Endothelial cell of umbilical vein (primary cell): ENCODE measurements around the gene PRRX1. TPM values are rescaled to one million over a fixed set of nuclear protein-coding genes. Genes with fewer than 3 reads are reported as not detected.

Source experiments
- BruUV-seq: library from RNA; stranded (reverse); fragments of 400-500 nt; replicated peaks from 2 replicates; lab custom pipeline; 2021; lab: Mats Ljungman, UMichigan
- CTCF ChIA-PET: fragments of 300-600, 350-600 bp; sonication (Branson Sonifier 250); formaldehyde crosslinking; loops from one replicate; lab custom pipeline; 2021; ENCODE audit warnings: antibody characterized with exemption, inconsistent platforms; lab: Charles Lee
- POLR2A ChIA-PET: fragments of 300-600, 350-600 bp; sonication (Branson Sonifier 250); formaldehyde crosslinking; loops from one replicate; lab custom pipeline; 2021; ENCODE audit warnings: antibody characterized with exemption, inconsistent platforms; lab: Charles Lee
- DNase-seq: peaks from one replicate; pipeline ENCODE4 v3.0.0-alpha.2; 2011; ENCODE audit warnings: low read depth, low spot score
- FAIRE-seq: peaks from 2 replicates; lab custom pipeline; 2011; peaks lifted over from hg19 to GRCh38; lab: Jason Lieb, UNC
- H2AFZ ChIP-seq: 2 replicates; pipeline ENCODE4 v1.6.0; 2012; ENCODE audit warnings: low read depth, low read length, control low read depth, inconsistent platforms
- H3K27ac ChIP-seq: 2 replicates; pipeline ENCODE4 v1.5.1; 2011; ENCODE audit warnings: low read depth, mild to moderate bottlenecking, control low read depth, low read length, moderate library complexity; ENCODE audit not compliant: insufficient read depth
- H3K27me3 ChIP-seq, 2 experiments: 2 replicates each; pipeline versions ENCODE4 v1.6.0 to v1.6.1; 2011; ENCODE audit warnings: low read length in 2 of 2, mixed read lengths in 1 of 2; ENCODE audit not compliant: control insufficient read depth in 2 of 2, insufficient read depth in 2 of 2
- H3K36me3 ChIP-seq, 2 experiments: 2 replicates in 1 of 2; 3 replicates in 1 of 2; pipeline ENCODE4 v1.5.1; 2011; ENCODE audit warnings: low read length in 2 of 2, mild to moderate bottlenecking in 1 of 2, moderate library complexity in 1 of 2; ENCODE audit not compliant: control insufficient read depth in 2 of 2, insufficient read depth in 2 of 2; ENCODE audit errors: extremely low read depth in 1 of 2
- H3K4me1 ChIP-seq: 3 replicates; pipeline ENCODE4 v1.5.1; 2011; ENCODE audit warnings: mild to moderate bottlenecking, low read length; ENCODE audit not compliant: control insufficient read depth, insufficient read depth; ENCODE audit errors: extremely low read depth
- H3K4me2 ChIP-seq: 2 replicates; pipeline ENCODE4 v1.6.1; 2011; ENCODE audit warnings: low read length, control low read depth, mixed read lengths; ENCODE audit not compliant: insufficient read depth
- H3K4me3 ChIP-seq, 3 experiments: fragments of 200-600 bp in 1 of 3; sonication (generic), shearing (Covaris generic) in 1 of 3; replicated peaks in 1 of 3; 2 replicates each; pipeline ENCODE4 v1.5.1; 2011 to 2016; ENCODE audit warnings: control low read depth in 3 of 3, low read length in 3 of 3, mild to moderate bottlenecking in 2 of 3, inconsistent platforms in 1 of 3, low read depth in 1 of 3, moderate library complexity in 1 of 3; ENCODE audit not compliant: insufficient read depth in 1 of 3
- H3K79me2 ChIP-seq: 2 replicates; pipeline ENCODE4 v1.6.0; 2012; ENCODE audit warnings: low read length, inconsistent platforms; ENCODE audit not compliant: control insufficient read depth, insufficient read depth
- H3K9ac ChIP-seq: replicated peaks from 2 replicates; pipeline ENCODE3; 2011; ENCODE audit warnings: low read length, control low read depth; ENCODE audit not compliant: insufficient read depth; ENCODE audit errors: extremely low read depth
- H3K9me1 ChIP-seq: replicated peaks from 3 replicates; pipeline ENCODE4 v1.6.0; 2011; ENCODE audit warnings: mild to moderate bottlenecking, low read length; ENCODE audit not compliant: control insufficient read depth, insufficient read depth; ENCODE audit errors: extremely low read depth
- H3K9me3 ChIP-seq: replicated peaks from 2 replicates; pipeline ENCODE4 v1.5.1; 2012; ENCODE audit warnings: low read length, inconsistent platforms; ENCODE audit not compliant: control insufficient read depth, insufficient read depth
- H4K20me1 ChIP-seq: replicated peaks from 2 replicates; pipeline ENCODE3; 2011; ENCODE audit warnings: mild to moderate bottlenecking, low read length; ENCODE audit not compliant: control insufficient read depth, insufficient read depth; ENCODE audit errors: extremely low read depth
- CTCF ChIP-seq, 2 donors: IDR thresholded peaks; 1 replicate in 1 of 2; 2 replicates in 1 of 2; pipeline ENCODE4 v1.5.1; 2011; ENCODE audit warnings: low read length in 2 of 2, mild to moderate bottlenecking in 2 of 2, moderate library complexity in 2 of 2, control low read depth in 1 of 2, inconsistent platforms in 1 of 2, low read depth in 1 of 2; ENCODE audit not compliant: insufficient read depth in 1 of 2; ENCODE audit errors: extremely low read depth in 1 of 2
- EZH2 ChIP-seq: IDR thresholded peaks from 2 replicates; pipeline ENCODE4 v1.6.1; 2012; ENCODE audit warnings: borderline replicate concordance, low read depth, mild to moderate bottlenecking, moderate library complexity, low read length, inconsistent platforms; ENCODE audit not compliant: severe bottlenecking
- FOS ChIP-seq: IDR thresholded peaks from 2 replicates; pipeline ENCODE4 v1.6.1; 2011; ENCODE audit warnings: mild to moderate bottlenecking, low read length, moderate library complexity, borderline replicate concordance; ENCODE audit not compliant: insufficient read depth
- GATA2 ChIP-seq: IDR thresholded peaks from 2 replicates; pipeline ENCODE4 v1.7.0; 2011; ENCODE audit warnings: low read depth, mild to moderate bottlenecking, moderate library complexity, mixed read lengths, low read length; ENCODE audit not compliant: insufficient read length, insufficient read depth
- JUN ChIP-seq: IDR thresholded peaks from 2 replicates; pipeline ENCODE4 v1.6.1; 2011; ENCODE audit warnings: borderline replicate concordance, low read depth; ENCODE audit not compliant: insufficient read length, insufficient read depth
- MAX ChIP-seq: IDR thresholded peaks from 2 replicates; pipeline ENCODE4 v1.6.1; 2011; ENCODE audit not compliant: insufficient read depth, insufficient read length
- MYC ChIP-seq: IDR thresholded peaks from one replicate; pipeline ENCODE4 v1.6.1; 2011; ENCODE audit warnings: mild to moderate bottlenecking, low read depth, low read length
- POLR2A ChIP-seq: IDR thresholded peaks from 2 replicates; pipeline ENCODE4 v1.6.1; 2012; ENCODE audit warnings: low read depth, mild to moderate bottlenecking, control low read depth, low read length
- POLR2AphosphoS5 ChIP-seq: IDR thresholded peaks from 2 replicates; pipeline ENCODE4 v1.6.1; 2012; ENCODE audit warnings: low read depth, mild to moderate bottlenecking, control low read depth, low read length, moderate library complexity; ENCODE audit not compliant: insufficient read depth
- dilution Hi-C: fragments of 300-500 bp; cut with MboI; formaldehyde crosslinking; loops from one replicate; pipeline ENCODE4 v1.15.0; 2019; ENCODE audit warnings: low sequenced_read_pairs; ENCODE audit not compliant: extremely low pct_ligation_motif_present
- intact Hi-C: fragments of 100-400 bp; cut with micrococcal nuclease; formaldehyde crosslinking; loops from one replicate; pipeline ENCODE4 v1.10.0; 2022
- polyA plus RNA-seq, 4 experiments: library from polyadenylated mRNA; depleted of rRNA in 3 of 4; stranded (reverse) in 3 of 4; unstranded in 1 of 4; fragments of >200 nt; gene quantifications; 2 replicates each; pipeline versions ENCODE4 v1.2.1 to v1.2.3, GENCODE V29; 2011 to 2012; ENCODE audit warnings: missing spikeins in 1 of 4
- total RNA-seq: library from RNA; stranded (reverse); gene quantifications from 2 replicates; pipeline ENCODE4 v1.2.3, GENCODE V29; 2021

Gene PRRX1
- total and polyA plus RNA-seq, 2 donors (not counting 3 experiments of a cell fraction or from before 2014, with no cell fraction given), result 0.03 TPM; not detected in 1

DNA sequence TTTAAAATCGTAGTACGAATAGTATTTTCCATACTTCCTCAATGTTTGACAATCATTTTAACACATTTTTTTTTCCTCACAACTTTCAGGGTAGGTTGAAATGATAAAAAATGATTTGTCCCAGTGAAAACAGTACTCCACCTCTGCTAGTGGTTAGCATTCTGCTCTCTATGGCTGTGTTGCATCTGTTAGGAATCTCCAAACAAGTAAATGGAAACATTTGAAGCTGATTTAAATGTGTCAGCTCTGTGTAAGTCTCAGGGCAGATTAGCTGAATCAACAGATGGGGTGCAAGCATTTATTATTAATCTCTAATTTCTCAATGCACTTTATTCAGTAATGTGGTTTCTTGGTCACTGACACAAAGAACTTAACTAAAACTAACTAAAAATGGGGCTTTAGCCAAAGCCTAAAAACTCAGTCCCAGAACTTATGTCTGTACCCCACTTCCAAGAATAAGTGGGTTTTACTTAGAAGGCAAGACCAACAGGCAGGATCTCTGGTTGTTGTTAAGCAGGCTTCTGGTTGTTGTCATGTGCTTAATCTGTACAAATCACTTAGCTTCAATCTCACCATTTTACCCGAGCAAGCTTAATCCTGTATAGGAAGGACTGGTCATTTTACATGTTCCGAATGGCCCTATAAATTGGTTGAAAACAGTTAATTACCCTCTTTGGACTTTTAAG lies 67.8 kb downstream of the PRRX1 start:
- H3K79me2 ChIP-seq, result no peaks in the 10 kb centered on the region
- no peak overlapping the region for H2AFZ ChIP-seq
- DNase-seq (no peak), FAIRE-seq (no peak)
- dilution Hi-C loops, result no loop called here
- H3K27ac ChIP-seq, result no peak overlapping the region
- CTCF ChIA-PET, result interaction anchor here (0.8 to 2.2 kb wide), 4 partner anchors 11 to 42 kb away, joined by 3 to 8 read pairs (median 4); no protein-coding TSS in a partner anchor
- H3K9ac ChIP-seq, result no peak overlapping the region
- H3K9me1 ChIP-seq, result no peaks in the 10 kb centered on the region
- no peak overlapping the region for H3K4me2 ChIP-seq
- no peaks in the 10 kb centered on the region for H4K20me1 ChIP-seq
- POLR2A ChIA-PET, result no interaction called here
- BruUV-seq, result no TSS peak
- no peak overlapping the region for H3K4me3 ChIP-seq
- TF ChIP-seq GATA2, result no peak
- TF ChIP-seq MYC, result no peak
- H3K4me1 ChIP-seq, result no peaks in the 10 kb centered on the region
- H3K27me3 ChIP-seq, result no peaks in the 10 kb centered on the region
- H3K9me3 ChIP-seq, result no peaks in the 10 kb centered on the region
- H3K36me3 ChIP-seq, result no peaks in the 10 kb centered on the region
- intact Hi-C loops, result no loop called here

DNA sequence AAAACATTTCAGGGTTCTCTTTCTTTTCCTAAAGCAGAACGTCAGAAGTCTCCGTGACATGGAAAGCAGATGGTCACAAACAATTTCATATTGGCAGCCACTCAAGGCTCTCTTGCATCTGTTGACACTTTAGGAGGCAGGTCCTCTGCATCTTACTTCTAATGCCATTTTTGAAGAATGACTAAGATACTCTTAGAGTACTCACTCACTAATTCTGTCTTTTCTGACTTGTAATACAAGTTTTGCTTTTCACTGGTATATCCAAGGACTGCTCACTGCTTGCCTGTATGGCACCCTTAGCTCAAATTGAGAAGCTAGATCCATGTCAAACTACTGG lies 68.3 kb downstream of the PRRX1 start:
- H3K4me2 ChIP-seq, result no peak overlapping the region
- H2AFZ ChIP-seq, result no peak overlapping the region
- FAIRE-seq, result no peak
- H3K4me1 ChIP-seq, result no peaks in the 10 kb centered on the region
- ChIA-PET POLR2A (no interaction called here), CTCF (interaction anchor here (0.8 to 1.0 kb wide), 2 partner anchors 22 to 43 kb away, joined by 3 to 4 read pairs; no protein-coding TSS in a partner anchor)
- H3K79me2 ChIP-seq, result no peaks in the 10 kb centered on the region
- H3K9me3 ChIP-seq, result no peaks in the 10 kb centered on the region
- no peaks in the 10 kb centered on the region for H4K20me1 ChIP-seq
- H3K27ac ChIP-seq, result no peak overlapping the region
- no peak for TF ChIP-seq POLR2A
- no peak for TF ChIP-seq JUN
- TF ChIP-seq EZH2, result no peak
- no peak for TF ChIP-seq GATA2
- no peak for TF ChIP-seq FOS
- TF ChIP-seq MAX, result no peak
- TF ChIP-seq CTCF (IDR thresholded peaks at IDR 0.05; ENCODE audit: extremely low read depth in 1 of 2, insufficient read depth in 1 of 2, low read depth in 1 of 2, low read length in 2 of 2), result no peak
- no peak for TF ChIP-seq POLR2AphosphoS5
- TF ChIP-seq MYC, result no peak
- dilution Hi-C loops (no loop called here), intact Hi-C loops (no loop called here)
- no peaks in the 10 kb centered on the region for H3K36me3 ChIP-seq
- no peaks in the 10 kb centered on the region for H3K9me1 ChIP-seq
- no peaks in the 10 kb centered on the region for H3K27me3 ChIP-seq
- H3K9ac ChIP-seq, result no peak overlapping the region
- no TSS peak for BruUV-seq
- H3K4me3 ChIP-seq, result no peak overlapping the region
- no peak for DNase-seq
